NCI-H2196 (cell line): ENCODE results near the gene SETD7.
"Not testable (repeated sequence)": the region's sequence is repeated elsewhere in the genome, so short reads cannot be mapped to it uniquely, and the experiment has no call there.

ENCODE experiments used
- DNase-seq: peaks from one replicate; lab custom pipeline; 2025; ENCODE audit not compliant: unreplicated experiment; lab: John Stamatoyannopoulos, UW

Gene SETD7

DNA sequence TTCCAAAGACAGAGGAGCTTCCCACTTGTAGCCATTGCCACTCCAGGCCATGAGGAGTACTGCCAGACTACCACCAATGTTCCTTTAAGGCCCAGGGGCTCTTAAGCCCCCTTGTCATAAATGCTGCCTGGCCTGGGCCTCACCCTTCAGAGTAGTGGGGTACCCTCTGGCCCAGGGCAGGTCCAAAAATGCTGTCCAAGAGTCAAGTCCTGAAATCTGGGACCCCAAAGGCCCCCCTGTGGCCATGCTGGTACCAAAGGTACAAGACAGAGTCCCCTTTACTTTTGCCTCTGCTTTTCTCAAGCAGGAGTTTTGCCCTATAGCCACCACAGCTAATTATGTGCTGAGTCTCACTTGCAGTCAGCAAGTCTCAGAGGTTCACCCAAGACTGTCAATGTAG, 85.7 kb downstream of the SETD7 start:
- no peak for DNase-seq

DNA sequence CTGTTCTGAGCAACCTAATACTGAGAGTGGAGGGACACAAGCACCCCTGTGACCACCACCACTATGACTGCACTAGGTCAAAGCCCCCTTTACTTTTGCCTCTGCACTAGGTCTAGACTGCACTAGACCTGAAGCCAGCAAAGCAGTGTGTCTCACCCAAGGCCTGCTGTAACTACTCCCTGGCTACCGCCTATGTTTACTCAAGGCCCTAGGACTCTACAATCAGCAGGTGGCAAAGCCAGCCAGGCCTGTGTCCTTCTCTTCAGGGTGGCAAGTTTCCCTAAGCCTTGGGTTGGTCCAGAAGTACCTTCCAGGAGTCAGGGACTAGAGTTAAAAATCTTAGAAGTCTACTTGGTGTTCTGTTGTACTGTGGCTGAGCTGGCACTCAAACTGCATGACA, 86.2 kb downstream of the SETD7 start:
- DNase-seq: no peak

DNA sequence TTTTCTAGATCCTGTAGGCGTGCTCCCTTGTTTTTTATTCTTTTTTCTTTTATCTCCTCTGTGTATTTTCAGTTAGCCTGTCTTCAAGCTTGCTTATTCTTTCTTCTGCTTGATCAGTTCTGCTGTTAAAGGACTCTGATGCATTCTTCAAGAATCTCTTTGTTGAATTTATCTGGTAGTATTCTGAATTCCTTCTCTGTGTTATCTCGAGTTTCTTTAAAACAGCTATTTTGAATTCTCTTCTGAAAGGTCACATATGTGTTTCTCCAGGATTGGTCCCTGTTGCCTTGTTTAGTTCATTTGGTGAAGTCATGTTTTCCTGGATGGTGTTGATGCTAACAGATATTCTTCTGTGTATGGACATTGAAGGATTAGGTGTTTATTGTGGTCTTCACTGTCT, 86.8 kb downstream of the SETD7 start:
- DNase-seq: no peak

- DNase-seq: not testable (repeated sequence)
These were observed 87.3 kb downstream of the SETD7 start for GRCh38 chr4:139468756-139469155.

GRCh38 chr4:139465922-139466321, 90.1 kb downstream of the SETD7 start:
- no peak for DNase-seq

- not testable (repeated sequence) for DNase-seq
These were observed 91.5 kb downstream of the SETD7 start for GRCh38 chr4:139464512-139464911.

DNA sequence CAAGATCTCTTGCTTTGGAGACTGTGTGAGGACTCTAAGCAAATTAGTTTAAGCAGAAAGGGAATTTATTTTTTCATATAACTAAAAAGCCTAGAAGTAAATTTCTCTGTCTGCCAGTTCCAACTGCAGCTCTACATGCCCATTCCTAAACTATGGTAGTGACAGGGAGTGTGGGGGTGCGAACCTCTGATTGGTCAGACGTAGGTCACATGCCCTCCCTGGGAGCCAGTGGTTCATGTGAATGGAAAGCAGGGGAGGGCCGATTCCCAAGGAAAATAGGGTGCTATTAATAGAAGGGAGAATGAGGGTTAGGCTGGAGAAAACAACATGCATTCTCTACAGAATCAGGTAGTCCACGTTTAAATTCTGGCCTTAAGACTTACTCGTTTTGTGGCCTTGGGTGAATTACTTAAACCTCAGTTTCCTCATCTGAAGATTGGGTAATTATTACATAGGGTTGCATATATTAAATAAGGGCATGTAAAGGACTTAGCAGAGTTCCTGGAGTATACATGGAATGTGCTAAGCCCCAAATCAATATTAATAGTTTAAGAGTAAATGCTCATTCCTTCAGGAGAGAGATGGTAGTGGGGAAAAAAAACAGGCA, 94.9 kb downstream of the SETD7 start:
- no peak for DNase-seq

DNA sequence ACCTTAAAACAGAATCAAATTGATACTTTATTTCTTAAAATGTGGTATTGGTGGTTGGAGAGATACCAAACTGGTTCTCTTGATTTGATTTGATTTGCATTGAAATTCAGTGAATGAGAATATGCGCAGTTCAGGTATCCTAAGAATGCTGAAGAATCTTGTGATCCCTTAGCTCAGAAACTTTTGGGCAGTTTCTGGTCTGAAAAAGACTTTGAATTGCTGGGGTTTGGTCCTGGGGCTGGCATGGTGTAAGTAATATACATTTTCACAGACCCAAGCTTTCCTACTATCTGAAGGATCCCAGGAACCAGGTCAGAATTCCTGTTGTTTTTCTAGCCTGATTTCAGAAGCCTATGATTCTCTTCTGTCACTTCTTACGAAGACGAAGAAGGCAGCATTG, 95.5 kb downstream of the SETD7 start:
- DNase-seq: no peak

DNA sequence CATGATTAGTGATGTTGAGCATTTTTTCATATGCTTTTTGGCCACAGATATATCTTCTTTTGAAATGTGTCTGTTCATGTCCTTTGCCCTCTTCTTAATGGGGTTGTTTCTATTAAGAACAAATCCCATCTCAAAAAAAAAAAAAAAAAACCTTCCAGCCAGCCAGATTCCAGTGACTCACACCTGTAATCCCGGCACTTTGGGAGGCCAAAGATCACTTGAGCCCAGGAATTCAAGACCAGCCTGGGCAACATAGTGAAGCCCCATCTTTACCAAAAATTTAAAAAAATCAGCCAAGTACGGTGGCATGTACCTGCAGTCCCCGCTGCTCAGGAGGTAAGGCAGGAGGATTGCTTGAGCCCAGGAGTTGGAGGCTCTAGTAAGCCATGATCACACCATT, 97.0 kb downstream of the SETD7 start:
- DNase-seq: no peak

DNA sequence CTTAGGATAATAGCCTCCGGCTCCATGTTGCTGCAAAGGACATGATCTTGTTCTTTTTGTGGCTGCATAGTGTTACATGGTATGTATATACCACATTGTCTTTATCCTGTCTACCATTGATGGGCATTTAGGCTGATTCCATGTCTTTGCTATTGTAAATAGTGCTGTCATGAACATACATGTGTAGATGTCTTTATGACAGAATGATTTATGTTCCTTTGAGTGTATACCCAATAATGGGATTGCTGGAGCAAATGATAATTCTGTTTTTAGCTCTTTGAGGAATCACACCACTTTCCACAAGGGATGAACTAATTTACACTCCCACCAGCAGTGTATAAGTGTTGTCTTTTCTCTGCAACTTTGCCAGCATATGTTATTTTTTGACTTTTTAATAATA, 97.5 kb downstream of the SETD7 start:
- DNase-seq: no peak

DNA sequence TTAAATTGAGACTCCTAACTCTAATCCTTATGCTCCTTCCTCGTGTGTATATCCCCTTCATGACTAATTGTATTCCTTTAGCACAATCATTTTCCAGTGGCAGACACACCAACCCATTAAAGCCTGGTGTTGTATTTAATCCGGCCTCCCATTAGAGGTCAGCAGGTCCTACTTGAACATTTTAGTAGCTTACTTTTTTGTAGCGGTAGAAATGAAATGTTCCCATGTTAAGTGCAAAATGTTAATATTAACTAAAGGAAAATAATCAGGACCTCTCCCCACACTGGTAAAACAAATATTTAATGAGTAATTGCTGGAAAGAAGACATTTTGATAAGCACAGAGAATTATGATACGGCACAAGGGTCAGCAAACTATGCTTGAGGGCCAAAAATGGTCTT, 98.7 kb downstream of the SETD7 start:
- DNase-seq: no peak

DNA sequence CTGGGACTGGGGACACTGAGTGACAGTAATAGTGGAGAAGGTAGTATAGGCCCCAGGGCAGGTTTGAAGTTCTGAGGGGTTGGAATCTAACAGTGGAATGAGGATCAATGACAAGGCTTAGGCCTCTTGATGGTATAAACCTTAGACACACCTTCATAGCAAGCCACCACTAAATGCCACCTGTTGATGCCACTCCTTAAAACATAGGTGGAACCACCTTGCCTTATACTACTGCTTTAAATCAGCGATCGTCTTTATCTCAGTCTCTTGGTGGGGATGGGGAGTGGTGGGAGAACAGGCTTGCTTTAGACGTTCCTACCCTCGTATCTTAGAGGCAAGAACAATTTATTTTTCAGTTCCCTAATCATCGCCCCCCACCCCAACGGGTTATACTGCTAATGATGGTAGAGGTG, 100.9 kb downstream of the SETD7 start:
- no peak for DNase-seq

DNA sequence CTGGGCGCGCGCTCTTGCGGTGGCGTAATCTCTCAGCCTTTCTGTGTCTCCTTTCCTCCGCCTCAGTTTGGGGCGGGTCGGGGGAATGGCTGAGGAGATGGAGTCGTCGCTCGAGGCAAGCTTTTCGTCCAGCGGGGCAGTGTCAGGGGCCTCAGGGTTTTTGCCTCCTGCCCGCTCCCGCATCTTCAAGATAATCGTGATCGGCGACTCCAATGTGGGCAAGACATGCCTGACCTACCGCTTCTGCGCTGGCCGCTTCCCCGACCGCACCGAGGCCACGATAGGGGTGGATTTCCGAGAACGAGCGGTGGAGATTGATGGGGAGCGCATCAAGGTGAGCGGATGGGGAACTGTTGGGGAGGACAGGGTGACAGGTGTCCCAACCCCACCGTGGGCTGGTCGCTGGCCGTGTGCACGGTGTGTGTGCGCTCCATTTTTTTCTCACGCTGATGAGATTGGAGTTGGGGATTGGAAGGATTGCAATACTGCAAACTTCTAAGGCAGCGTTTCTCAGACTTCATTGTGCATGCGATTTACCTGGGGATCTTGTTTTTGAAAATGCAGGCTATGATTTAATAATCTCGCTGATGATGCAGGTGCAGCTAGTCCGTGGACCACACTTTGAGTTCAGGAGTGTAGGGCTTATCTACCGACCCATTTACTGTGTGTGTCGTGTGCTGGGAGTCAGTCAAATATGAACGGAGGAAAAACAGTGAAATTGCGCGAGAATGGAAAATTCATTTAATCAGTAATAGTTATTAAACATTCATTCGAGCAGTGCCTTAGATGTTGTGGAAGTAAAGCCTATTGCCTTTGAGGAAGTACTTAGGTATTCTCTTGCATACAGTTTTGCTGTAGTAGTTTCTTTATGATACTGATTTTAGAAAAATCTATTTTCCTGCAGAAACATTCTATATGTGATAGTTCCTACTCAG, 101.6 kb downstream of the SETD7 start, which contains the start of gene RAB33B:
Gene RAB33B (plus strand): TSS at position 11 of the 935 bp plus-strand sequence. CDS start 75 bp downstream, at position 86.
- no peak for DNase-seq

DNA sequence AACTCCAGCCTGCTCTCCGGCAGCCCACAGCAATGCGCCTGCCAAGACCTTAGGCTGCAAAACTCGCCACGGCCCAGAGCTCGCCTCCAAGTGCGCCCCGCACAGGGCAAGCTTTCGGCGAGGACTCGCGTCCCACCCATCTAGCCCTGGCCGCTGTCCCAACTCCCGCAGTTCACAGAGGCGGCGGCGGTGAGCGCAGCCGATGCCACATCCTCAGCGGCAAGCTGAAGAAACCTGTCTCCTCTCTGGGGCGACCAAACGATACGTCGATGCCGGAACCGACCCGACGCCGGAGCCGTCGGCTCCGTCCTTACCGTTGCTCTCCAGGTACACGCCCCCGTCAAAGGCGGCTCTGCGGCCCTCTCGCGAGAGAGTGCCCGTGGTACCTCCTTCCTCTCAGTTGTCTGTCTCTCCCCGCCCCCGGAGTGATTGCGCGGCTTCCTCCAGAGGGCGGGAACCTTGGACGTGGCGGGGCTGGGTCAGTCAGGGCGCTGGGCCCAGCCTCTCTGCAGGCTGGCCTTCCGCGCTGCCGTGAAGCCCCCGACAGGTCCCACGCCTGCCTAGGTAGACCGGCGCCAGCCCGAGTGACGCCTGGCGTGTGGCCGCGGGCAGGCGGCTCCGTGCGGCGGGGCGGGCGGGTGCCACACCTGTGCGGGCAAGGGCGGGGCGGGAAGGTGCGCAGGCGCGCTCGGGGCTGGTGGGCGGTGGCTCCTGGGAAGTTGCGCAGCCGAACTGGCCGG, 102.5 kb downstream of the SETD7 start:
- DNase-seq: peak; percentile 91

DNA sequence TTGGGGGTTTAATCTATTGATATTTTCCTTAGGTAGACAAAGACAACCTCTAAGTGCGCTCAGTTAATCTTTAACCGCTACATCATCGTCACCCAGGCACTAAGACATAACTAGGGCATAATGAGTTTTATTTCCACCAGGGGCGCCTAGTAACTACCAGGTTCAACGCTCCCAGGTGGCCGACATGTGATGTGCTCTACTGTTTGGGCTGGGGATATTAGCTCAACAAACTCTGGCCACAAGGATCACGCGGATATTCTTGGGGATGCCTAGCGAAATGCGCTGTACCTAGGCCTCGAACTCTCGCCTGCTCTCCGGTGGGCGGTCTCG, 103.0 kb downstream of the SETD7 start:
- peak; percentile 34 for DNase-seq

DNA sequence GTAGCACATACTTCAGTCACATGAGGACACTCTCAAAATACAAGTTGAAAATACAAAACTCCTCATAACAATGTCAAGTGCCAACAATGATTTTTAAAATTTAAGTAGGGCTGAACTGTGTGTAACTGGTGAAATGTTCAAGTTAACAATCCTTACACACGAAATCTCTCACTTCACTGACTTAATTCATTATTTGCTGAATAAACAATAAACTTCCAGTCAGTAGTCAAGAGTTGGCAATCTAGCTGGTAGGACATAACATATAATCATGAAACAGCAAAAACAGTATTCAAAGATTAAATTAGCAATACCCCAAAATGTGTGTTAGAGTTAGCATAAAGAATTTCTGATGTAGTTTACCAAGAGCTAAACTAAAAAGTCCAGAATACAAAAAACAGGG, 104.0 kb downstream of the SETD7 start:
- DNase-seq: no peak

DNA sequence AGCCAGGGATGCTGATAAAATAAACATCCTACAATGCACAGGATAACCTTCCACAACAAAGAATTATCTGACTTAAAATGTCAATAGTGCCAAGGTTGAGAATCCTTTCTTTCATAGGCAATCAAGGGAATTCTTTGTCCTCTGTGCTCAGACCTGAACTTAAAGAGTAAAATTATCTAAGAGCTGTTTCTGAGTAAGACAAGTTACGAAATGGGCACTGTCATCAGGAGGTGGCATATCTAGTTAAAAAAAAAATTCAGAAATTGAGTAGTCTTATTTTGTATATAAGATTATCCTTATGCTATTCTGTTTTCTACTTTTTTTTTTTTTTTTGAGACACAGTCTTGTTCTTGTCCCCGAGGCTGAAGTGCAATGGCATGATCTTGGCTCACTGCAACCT, 105.4 kb downstream of the SETD7 start:
- DNase-seq: no peak

- not testable (repeated sequence) for DNase-seq
These were observed 108.9 kb downstream of the SETD7 start for GRCh38 chr4:139447078-139447477.
